ENCODE measurements around the gene BRI3.

DNA sequence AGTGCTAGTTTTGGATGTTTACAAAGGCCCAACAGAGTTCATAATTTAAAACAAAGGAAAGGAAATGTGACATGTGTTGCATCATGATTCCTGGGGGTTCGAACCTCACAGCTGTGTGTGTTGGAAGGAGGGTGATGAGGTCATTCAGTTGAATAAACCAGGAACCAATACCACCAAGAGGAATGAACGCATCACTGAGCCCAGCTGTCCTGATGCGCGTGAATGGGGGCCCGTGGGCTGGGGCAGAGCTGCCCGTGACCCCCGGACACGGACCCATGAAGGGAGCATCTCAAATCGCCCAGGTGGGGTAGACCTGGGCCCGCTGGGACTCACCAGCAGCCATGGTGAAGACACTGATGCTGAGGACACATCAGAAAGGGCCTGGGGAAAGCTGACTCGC lies 33.0 kb downstream of the BRI3 start:
- TF ChIP-seq, protein P1, sequence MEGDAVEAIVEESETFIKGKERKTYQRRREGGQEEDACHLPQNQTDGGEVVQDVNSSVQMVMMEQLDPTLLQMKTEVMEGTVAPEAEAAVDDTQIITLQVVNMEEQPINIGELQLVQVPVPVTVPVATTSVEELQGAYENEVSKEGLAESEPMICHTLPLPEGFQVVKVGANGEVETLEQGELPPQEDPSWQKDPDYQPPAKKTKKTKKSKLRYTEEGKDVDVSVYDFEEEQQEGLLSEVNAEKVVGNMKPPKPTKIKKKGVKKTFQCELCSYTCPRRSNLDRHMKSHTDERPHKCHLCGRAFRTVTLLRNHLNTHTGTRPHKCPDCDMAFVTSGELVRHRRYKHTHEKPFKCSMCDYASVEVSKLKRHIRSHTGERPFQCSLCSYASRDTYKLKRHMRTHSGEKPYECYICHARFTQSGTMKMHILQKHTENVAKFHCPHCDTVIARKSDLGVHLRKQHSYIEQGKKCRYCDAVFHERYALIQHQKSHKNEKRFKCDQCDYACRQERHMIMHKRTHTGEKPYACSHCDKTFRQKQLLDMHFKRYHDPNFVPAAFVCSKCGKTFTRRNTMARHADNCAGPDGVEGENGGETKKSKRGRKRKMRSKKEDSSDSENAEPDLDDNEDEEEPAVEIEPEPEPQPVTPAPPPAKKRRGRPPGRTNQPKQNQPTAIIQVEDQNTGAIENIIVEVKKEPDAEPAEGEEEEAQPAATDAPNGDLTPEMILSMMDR (IDR thresholded peaks at IDR 0.05; ENCODE audit: low read depth, low read length, poor library complexity, severe bottlenecking): no peak
- no peak for TF ChIP-seq EZH2phosphoT487 (IDR thresholded peaks at IDR 0.05; ENCODE audit: borderline replicate concordance, low read length)
